Adrenal gland (tissue), 19 donors: ENCODE results near the gene RCN2. TPM values are rescaled to one million over a fixed set of nuclear protein-coding genes. Genes with fewer than 3 reads are reported as not detected.
"Not testable (repeated sequence)": the region's sequence is repeated elsewhere in the genome, so short reads cannot be mapped to it uniquely, and the experiment has no call there.

Experiments used
- DNase-seq, 7 donors: peaks; one replicate each; pipeline ENCODE4 v3.0.0-alpha.2; 2019 to 2020
- H3K27ac ChIP-seq, 5 donors: fragments of 200-600 bp; sonication (generic) in 4 of 5; 1 replicate in 3 of 5; 2 replicates in 2 of 5; pipeline versions ENCODE4 v1.5.1 to v1.8.0; 2016 to 2020; ENCODE audit warnings: mild to moderate bottlenecking in 1 of 5
- H3K27me3 ChIP-seq: fragments of 200-600 bp; 2 replicates; pipeline ENCODE4 v1.8.0; 2021
- H3K36me3 ChIP-seq, 2 donors: fragments of 200-600 bp; replicated peaks in 1 of 2; 1 replicate in 1 of 2; 2 replicates in 1 of 2; pipeline versions ENCODE4 v1.5.1 to v1.8.0; 2018 to 2022
- H3K4me1 ChIP-seq, 2 donors: fragments of 200-600 bp; replicated peaks in 1 of 2; 1 replicate in 1 of 2; 2 replicates in 1 of 2; pipeline versions ENCODE4 v1.5.1 to v1.8.0; 2018 to 2021
- H3K4me3 ChIP-seq, 4 donors: fragments of 200-600 bp; sonication (generic) in 3 of 4; one replicate each; pipeline ENCODE4 v1.5.1; 2016 to 2018
- H3K9me3 ChIP-seq, 3 donors: fragments of 200-600 bp; sonication (generic) in 1 of 3; replicated peaks in 1 of 3; 1 replicate in 2 of 3; 2 replicates in 1 of 3; pipeline versions ENCODE4 v1.5.1 to v1.8.0; 2016 to 2021
- POLR2A ChIP-seq, 2 donors: fragments of 450-650 bp; IDR thresholded peaks; one replicate each; pipeline ENCODE4 v1.6.1; 2017; ENCODE audit warnings: antibody characterized with exemption in 2 of 2, mild to moderate bottlenecking in 2 of 2, moderate library complexity in 1 of 2
- WGBS, 4 donors: extraction: QIAGEN DNeasy Blood & Tissue Kit in 2 of 4; methylation state at CpG; one replicate each; pipeline versions ENCODE4 v1.1.5 to v1.1.7; 2013 to 2017; 5-methylcytosine and 5-hydroxymethylcytosine counted together
- intact Hi-C, 2 donors: fragments of 100-400 bp; cut with DNase I; formaldehyde crosslinking; loops; one replicate each; pipeline versions ENCODE4 v1.14.1 to v1.15.0; 2022 to 2023
- long read RNA-seq, 10 donors: library from polyadenylated mRNA in 3 of 10; unstranded in 2 of 10; stranded (forward) in 1 of 10; transcript quantifications; one replicate each; pipeline ENCODE4 v2.0.0 and lab custom pipeline, GENCODE V29; 2021 to 2026
- polyA plus RNA-seq, 3 donors: library from polyadenylated mRNA; stranded (reverse); fragments of 200-250 nt in 2 of 3; fragments of 350-450 nt in 1 of 3; fragmentation: Illumina TruSeq in 1 of 3; extraction: RNeasy Lipid Tissue Mini Kit (QIAGEN cat#74804) in 1 of 3; gene quantifications; one replicate each; pipeline ENCODE4 v1.2.3, GENCODE V29; 2013 to 2014
- total RNA-seq, 9 donors: library from RNA; depleted of rRNA in 4 of 9; stranded (reverse); fragments of >200 nt in 4 of 9; fragments of 120-200 nt in 1 of 9; fragmentation: NEBNext Ultra II Directional in 1 of 9; extraction: Animal tissue kit (Norgen Biotek cat#: 25700) in 1 of 9; gene quantifications; one replicate each; pipeline versions ENCODE4 v1.1.0 to v1.2.4, GENCODE V29; 2013 to 2023
- TF ChIP-seq, protein P1 (sequence below), 6 experiments: fragments of 450-650 bp in 4 of 6; fragments of 200-600 bp in 2 of 6; sonication (generic) in 1 of 6; IDR thresholded peaks; 1 replicate in 5 of 6; 2 replicates in 1 of 6; pipeline versions ENCODE4 v1.5.1 to v1.8.0; 2016 to 2021; ENCODE audit warnings: antibody characterized with exemption in 6 of 6, mild to moderate bottlenecking in 2 of 6, moderate library complexity in 1 of 6
- donor health status: healthy with polysubstance abuse.
- donor health status: Bipolar disorder and iron deficiency.
- donor health status: DM: yes; HTN: yes; CAD: no.
- donor health status: DM: no; HTN: no; CAD: no.
- donor health status: DM: no; HTN: no; CAD: no.
- donor health status: DM: yes; HTN: yes; CAD: no.

RCN2 gene
- total RNA-seq (10 to 100 TPM; 15.5 to 40.2 (median 31.2) TPM), polyA plus RNA-seq (10 to 100 TPM in 2 of 3 donors, 1 to 10 TPM in 1; 9.7 to 58.6 (median 12.9) TPM)
- long read RNA-seq, donor 1, full-length matches to known transcripts = 51 of 56 reads
- long read RNA-seq, donor 1, partial matches to known transcripts = 5 of 56 reads
- long read RNA-seq, donor 1, other reads (novel, unspliced or antisense) = 0 of 56 reads
- long read RNA-seq, donor 2, full-length matches to known transcripts = 32 of 38 reads
- long read RNA-seq, donor 2, partial matches to known transcripts = 6 of 38 reads
- long read RNA-seq, donor 2, other reads (novel, unspliced or antisense) = 0 of 38 reads
- long read RNA-seq, donor 3, full-length matches to known transcripts = 43 of 43 reads
- long read RNA-seq, donor 3, partial matches to known transcripts = 0 of 43 reads
- long read RNA-seq, donor 3, other reads (novel, unspliced or antisense) = 0 of 43 reads
- long read RNA-seq, donor 4, full-length matches to known transcripts = 43 of 49 reads
- long read RNA-seq, donor 4, partial matches to known transcripts = 4 of 49 reads
- long read RNA-seq, donor 4, other reads (novel, unspliced or antisense) = 2 of 49 reads
- long read RNA-seq, donor 5, full-length matches to known transcripts = 95 of 99 reads
- long read RNA-seq, donor 5, partial matches to known transcripts = 2 of 99 reads
- long read RNA-seq, donor 5, other reads (novel, unspliced or antisense) = 2 of 99 reads
- long read RNA-seq, donor 6, full-length matches to known transcripts = 29 of 31 reads
- long read RNA-seq, donor 6, partial matches to known transcripts = 1 of 31 reads
- long read RNA-seq, donor 6, other reads (novel, unspliced or antisense) = 1 of 31 reads
- long read RNA-seq, donor 7, full-length matches to known transcripts = 18 of 18 reads
- long read RNA-seq, donor 7, partial matches to known transcripts = 0 of 18 reads
- long read RNA-seq, donor 7, other reads (novel, unspliced or antisense) = 0 of 18 reads
- long read RNA-seq, donor 8, full-length matches to known transcripts = 63 of 73 reads
- long read RNA-seq, donor 8, partial matches to known transcripts = 10 of 73 reads
- long read RNA-seq, donor 8, other reads (novel, unspliced or antisense) = 0 of 73 reads
- long read RNA-seq, donor 9, full-length matches to known transcripts = 31 of 31 reads
- long read RNA-seq, donor 9, partial matches to known transcripts = 0 of 31 reads
- long read RNA-seq, donor 9, other reads (novel, unspliced or antisense) = 0 of 31 reads
- long read RNA-seq, donor 10, full-length matches to known transcripts = 26 of 26 reads
- long read RNA-seq, donor 10, partial matches to known transcripts = 0 of 26 reads
- long read RNA-seq, donor 10, other reads (novel, unspliced or antisense) = 0 of 26 reads

DNA sequence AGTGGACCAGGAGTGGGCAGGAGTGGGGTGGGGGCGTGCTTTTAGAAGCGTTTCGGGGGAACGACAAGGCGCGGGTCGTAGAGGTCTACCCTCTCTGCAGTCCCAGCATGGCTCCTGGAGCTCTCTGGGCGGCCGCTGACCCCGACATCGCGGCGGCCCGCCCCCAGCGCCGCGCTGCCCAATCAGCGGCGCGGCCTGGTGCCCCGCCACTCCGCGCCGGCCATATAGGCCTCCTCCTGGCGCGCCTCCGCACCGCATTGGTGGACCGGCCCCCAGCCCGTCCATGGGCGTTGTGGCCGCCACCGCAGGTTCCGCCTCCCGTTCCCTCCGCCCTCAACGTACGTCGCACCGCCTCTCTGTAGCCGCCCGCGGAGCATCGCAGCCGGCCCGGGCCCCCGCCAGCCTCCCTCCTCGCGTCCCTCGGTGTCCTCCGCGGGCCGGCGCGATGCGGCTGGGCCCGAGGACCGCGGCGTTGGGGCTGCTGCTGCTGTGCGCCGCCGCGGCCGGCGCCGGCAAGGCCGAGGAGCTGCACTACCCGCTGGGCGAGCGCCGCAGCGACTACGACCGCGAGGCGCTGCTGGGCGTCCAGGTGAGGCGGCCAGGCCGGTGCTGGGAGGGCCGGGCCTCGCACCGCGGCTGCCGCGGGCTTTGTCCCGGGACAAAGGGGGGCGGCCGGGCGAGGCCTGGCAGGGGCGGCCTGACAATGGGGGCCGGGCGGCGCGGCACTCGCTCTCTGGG, at the start of gene RCN2:
RCN2 (plus strand) TSS at position 353 of the 738 bp plus-strand sequence; CDS start at position 446, 93 bp downstream.
- peak within 1 kb of the TSS in 4 of 5 donors; percentile 51 to 82 (median 60) for H3K27ac ChIP-seq
- H3K4me3 ChIP-seq = peak within 1 kb of the TSS; percentile 45 to 90 (median 77)
- peak; percentile 94 to 97 (median 95) for DNase-seq
- no peaks in the 10 kb centered on the region for H3K9me3 ChIP-seq
- H3K4me1 ChIP-seq = peaks cover 0 to 16% of the 10 kb centered on the region in 2 donors
- WGBS, 4 donors = 0 to 2% (median 1%) methylated on average over 1 to 96 of the region's 96 CpGs
- intact Hi-C loops = no loop called here
- peaks cover 0 to 19% of the 10 kb centered on the region in 2 donors for H3K36me3 ChIP-seq
- peak; percentile 37 to 83 for TF ChIP-seq POLR2A (IDR thresholded peaks at IDR 0.05)
- TF ChIP-seq, protein P1, sequence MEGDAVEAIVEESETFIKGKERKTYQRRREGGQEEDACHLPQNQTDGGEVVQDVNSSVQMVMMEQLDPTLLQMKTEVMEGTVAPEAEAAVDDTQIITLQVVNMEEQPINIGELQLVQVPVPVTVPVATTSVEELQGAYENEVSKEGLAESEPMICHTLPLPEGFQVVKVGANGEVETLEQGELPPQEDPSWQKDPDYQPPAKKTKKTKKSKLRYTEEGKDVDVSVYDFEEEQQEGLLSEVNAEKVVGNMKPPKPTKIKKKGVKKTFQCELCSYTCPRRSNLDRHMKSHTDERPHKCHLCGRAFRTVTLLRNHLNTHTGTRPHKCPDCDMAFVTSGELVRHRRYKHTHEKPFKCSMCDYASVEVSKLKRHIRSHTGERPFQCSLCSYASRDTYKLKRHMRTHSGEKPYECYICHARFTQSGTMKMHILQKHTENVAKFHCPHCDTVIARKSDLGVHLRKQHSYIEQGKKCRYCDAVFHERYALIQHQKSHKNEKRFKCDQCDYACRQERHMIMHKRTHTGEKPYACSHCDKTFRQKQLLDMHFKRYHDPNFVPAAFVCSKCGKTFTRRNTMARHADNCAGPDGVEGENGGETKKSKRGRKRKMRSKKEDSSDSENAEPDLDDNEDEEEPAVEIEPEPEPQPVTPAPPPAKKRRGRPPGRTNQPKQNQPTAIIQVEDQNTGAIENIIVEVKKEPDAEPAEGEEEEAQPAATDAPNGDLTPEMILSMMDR (IDR thresholded peaks at IDR 0.05) = no peak
- no peaks in the 10 kb centered on the region for H3K27me3 ChIP-seq

DNA sequence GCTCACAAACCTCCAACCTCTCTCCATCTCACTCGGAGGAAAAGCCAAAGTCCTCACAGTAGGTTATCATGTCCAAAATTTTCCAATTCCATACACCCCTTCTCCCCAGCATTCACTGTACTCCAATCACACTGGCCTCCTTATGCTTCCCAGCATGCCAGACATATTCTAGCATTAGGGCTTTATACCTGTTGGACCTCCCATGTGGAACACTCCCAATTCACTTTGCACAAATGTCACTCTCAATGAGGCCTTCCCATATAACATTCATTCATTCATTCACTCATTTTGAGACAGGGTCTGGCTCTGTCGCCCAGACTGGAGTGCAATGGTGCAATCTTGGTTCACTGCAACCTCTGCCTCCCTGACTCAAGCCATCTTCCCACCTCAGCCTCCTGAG, 46.3 kb upstream of the RCN2 start:
- no peak for DNase-seq
- Histone ChIP-seq H3K4me1 (no peaks in the 10 kb centered on the region), H3K36me3 (no peaks in the 10 kb centered on the region), H3K9me3 (no peaks in the 10 kb centered on the region), H3K27ac (no peak overlapping the region), H3K27me3 (no peaks in the 10 kb centered on the region), H3K4me3 (no peak overlapping the region)
- WGBS, 4 donors = 97 to 100% (median 98%) methylated on average over 2 of the region's 2 CpGs
- TF ChIP-seq, protein P1 (IDR thresholded peaks at IDR 0.05) = no peak
- TF ChIP-seq POLR2A (IDR thresholded peaks at IDR 0.05) = no peak
- intact Hi-C loops = no loop called here

DNA sequence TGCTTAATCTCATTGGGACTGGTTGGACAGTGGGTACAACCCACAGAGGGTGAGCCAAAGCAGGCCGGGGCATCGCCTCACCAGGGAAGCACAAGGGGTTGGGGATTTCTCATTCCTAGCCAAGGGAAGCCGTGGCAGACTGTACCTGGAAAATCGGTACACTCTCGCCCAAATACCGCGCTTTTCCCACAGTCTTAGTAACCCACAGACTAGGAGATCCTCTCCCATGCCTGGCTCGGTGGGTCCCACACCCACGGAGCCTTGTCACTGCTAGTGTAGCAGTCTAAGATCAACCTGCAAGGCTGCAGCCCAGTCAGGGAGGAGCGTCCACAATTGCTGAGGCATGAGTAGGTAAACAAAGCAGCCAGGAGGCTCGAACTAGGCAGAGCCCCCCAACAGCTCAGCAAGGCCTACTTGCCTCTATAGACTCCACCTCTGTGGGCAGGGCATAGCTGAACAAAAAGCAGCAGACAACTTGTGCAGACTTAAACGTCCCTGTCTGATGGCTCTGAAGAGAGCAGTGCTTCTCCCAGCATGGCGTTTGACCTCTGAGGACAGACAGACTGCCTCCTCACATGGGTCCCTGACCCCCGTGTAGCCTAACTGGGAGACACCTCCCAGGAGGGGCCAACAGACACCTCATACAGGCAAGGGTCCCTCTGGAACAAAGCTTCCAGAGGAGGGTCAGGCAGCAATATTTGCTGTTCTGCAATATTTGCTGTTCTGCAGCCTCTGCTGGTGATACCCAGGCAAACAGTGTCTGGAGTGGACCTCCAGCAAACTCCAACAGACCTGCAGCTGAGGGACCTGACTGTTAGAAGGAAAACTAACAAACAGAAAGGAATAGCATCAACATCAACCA, 44.0 kb upstream of the RCN2 start:
- DNase-seq, intact Hi-C loops, H3K36me3 ChIP-seq, H3K27ac ChIP-seq, H3K4me1 ChIP-seq, H3K27me3 ChIP-seq, H3K4me3 ChIP-seq, H3K9me3 ChIP-seq: not testable (repeated sequence)
- 93 to 94% (median 94%) methylated on average over 12 to 14 of the region's 14 CpGs for WGBS, 4 donors

GRCh38 chr15:76892836-76893235, 38.7 kb upstream of the RCN2 start:
- H3K4me1 ChIP-seq, DNase-seq, H3K27me3 ChIP-seq, H3K9me3 ChIP-seq, H3K4me3 ChIP-seq, H3K27ac ChIP-seq, H3K36me3 ChIP-seq, intact Hi-C loops: not testable (repeated sequence)
- WGBS, 4 donors = 89 to 97% (median 93%) methylated on average over 5 of the region's 5 CpGs
